OCI-LY7 (cell line): ENCODE measurements around the gene ATP6V1B1.

Source experiments
- CTCF ChIP-seq: fragments of 200-600 bp; sonication (generic); conservative IDR thresholded peaks from 2 replicates; pipeline ENCODE4 v1.5.1; 2014; ENCODE audit warnings: mild to moderate bottlenecking, antibody characterized with exemption, low read length, moderate library complexity, mixed read lengths
- EZH2phosphoT487 ChIP-seq: fragments of 200-600 bp; sonication (generic); IDR thresholded peaks from 2 replicates; pipeline ENCODE4 v1.6.1; 2018; ENCODE audit warnings: low read depth, borderline replicate concordance, mild to moderate bottlenecking, mixed run types, antibody characterized with exemption, low read length, moderate library complexity, mixed read lengths

GRCh38 chr2:70939839-70940580 is 4.3 kb downstream of the ATP6V1B1 start:
- no peak for TF ChIP-seq CTCF
- TF ChIP-seq EZH2phosphoT487, result no peak
